Measurements from ENCODE around the gene LRRC17.
"Not testable (repeated sequence)": the region's sequence is repeated elsewhere in the genome, so short reads cannot be mapped to it uniquely, and the experiment has no call there.

LRRC17 gene

DNA sequence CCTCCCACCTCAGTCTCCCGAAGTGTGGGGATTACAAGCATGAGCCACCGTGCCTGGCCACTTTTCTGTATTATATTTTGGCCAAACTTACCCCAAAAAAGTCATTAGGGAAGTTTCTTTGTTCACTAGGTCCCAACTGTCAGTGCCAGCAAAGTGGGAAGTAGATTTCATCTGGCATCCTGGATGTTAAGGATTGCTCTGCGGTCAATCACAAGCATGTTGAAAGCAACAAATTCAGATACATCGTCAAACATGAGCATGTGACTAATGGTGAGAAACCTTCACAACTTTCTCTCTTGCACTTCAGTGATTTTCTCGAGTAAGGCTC, 14.3 kb upstream of the LRRC17 start:
- no peak overlapping the region for H3K27ac ChIP-seq (ENCODE audit: low read depth, low read length)
- H3K4me3 ChIP-seq (ENCODE audit: low read depth, low read length), result no peak overlapping the region
- H3K9ac ChIP-seq (ENCODE audit: low read depth, low read length), result no peak overlapping the region
- H3K9me3 ChIP-seq (ENCODE audit: control insufficient read depth, insufficient read depth, low read length), result no peaks in the 10 kb centered on the region
- H3K36me3 ChIP-seq (ENCODE audit: control insufficient read depth, insufficient read depth, low read length), result no peaks in the 10 kb centered on the region
- H3K27me3 ChIP-seq (ENCODE audit: control insufficient read depth, insufficient read depth, low read length), result no peaks in the 10 kb centered on the region
- peaks cover 5% of the 10 kb centered on the region; the same call in 1 of the 2 replicates for H3K4me1 ChIP-seq (ENCODE audit: control insufficient read depth, insufficient read depth, low read length)

DNA sequence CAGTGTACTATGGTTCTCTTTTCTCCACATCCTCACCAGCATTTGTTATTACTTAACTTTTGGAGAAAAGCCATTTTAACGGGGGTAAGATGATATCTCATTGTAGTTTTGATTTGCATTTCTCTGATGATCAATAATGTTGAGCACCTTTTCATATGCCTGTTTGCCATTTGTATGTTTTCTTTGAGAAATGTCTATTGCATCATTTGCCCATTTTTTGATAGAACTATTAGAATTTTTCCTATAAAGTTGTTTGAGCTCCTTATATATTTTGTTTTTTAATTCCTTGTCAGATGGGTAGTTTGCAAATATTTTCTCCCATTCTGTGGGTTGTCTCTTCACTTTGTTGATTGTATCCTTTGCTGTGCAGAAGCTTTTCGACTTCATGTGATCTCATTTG, 10.7 kb upstream of the LRRC17 start:
- not testable (repeated sequence) for H3K27ac ChIP-seq (ENCODE audit: low read depth, low read length); H3K9me3 ChIP-seq (ENCODE audit: control insufficient read depth, insufficient read depth, low read length); H3K4me3 ChIP-seq (ENCODE audit: low read depth, low read length); H3K4me1 ChIP-seq (ENCODE audit: control insufficient read depth, insufficient read depth, low read length); H3K36me3 ChIP-seq (ENCODE audit: control insufficient read depth, insufficient read depth, low read length); H3K9ac ChIP-seq (ENCODE audit: low read depth, low read length); H3K27me3 ChIP-seq (ENCODE audit: control insufficient read depth, insufficient read depth, low read length)

DNA sequence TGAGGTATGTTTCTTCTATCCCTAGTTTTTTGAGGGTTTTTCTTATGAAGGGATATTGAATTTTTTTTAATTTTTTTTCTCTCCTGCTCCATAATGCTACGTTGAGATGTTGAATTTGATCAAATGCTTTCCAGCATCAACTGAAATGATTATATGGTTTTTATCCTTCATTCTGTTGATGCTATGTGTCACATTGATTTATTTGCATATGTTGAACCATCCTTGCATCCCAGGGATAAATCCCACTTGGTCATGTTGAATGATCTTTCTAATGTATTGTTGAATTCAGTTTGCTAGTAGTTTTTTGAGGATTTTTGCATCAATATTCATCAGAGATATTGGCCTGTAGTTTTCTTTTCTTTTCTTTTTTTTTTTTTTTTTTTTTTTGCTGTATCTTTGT, 9.2 kb upstream of the LRRC17 start:
- not testable (repeated sequence) for H3K27me3 ChIP-seq (ENCODE audit: control insufficient read depth, insufficient read depth, low read length); H3K9me3 ChIP-seq (ENCODE audit: control insufficient read depth, insufficient read depth, low read length); H3K36me3 ChIP-seq (ENCODE audit: control insufficient read depth, insufficient read depth, low read length); H3K27ac ChIP-seq (ENCODE audit: low read depth, low read length); H3K9ac ChIP-seq (ENCODE audit: low read depth, low read length); H3K4me1 ChIP-seq (ENCODE audit: control insufficient read depth, insufficient read depth, low read length); H3K4me3 ChIP-seq (ENCODE audit: low read depth, low read length)

DNA sequence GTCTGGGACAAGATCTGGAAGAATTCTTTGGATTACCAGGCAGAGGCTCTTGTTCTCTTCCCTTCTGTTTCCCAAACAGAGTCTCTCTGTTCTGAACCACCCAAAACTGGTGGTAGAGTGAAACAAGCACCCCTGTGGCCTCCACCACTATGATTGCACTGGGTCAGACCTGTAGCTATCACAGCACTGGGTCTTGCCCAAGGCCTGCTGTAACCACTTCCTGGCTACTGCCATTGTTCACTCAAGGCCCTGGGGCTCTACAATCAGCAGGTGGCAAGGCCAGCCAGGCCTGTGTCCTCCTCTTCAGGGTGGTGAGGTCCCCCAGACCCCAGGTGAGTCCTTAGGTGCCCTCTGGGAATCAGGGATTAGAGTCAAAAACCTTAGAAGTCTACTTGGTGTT, 4.1 kb upstream of the LRRC17 start:
- Histone ChIP-seq H3K36me3 (ENCODE audit: control insufficient read depth, insufficient read depth, low read length) (no peaks in the 10 kb centered on the region), H3K27me3 (ENCODE audit: control insufficient read depth, insufficient read depth, low read length) (no peaks in the 10 kb centered on the region), H3K9me3 (ENCODE audit: control insufficient read depth, insufficient read depth, low read length) (no peaks in the 10 kb centered on the region), H3K4me3 (ENCODE audit: low read depth, low read length) (no peak overlapping the region), H3K27ac (ENCODE audit: low read depth, low read length) (no peak overlapping the region), H3K4me1 (ENCODE audit: control insufficient read depth, insufficient read depth, low read length) (peaks cover 10% of the 10 kb centered on the region), H3K9ac (ENCODE audit: low read depth, low read length) (no peak overlapping the region)

DNA sequence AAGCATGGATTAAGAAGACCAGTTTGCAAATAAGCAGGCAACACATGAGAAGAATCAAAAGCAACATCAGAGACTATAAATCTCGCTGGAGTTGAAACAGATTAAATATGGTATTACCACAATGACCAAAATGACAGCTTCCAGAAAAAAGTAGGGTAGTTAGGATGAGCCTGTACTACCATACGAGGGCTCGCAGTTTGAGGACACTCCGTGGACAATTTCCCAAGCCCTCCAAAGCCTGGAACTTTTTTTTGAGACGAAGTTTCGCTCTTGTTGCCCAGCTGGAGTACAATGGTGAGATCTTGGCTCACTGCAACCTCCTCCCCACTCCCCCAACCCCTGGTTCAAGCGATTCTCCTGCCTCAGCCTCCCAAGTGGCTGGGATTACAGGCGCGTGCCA, 1.0 kb downstream of the LRRC17 start:
- Histone ChIP-seq H3K9me3 (ENCODE audit: control insufficient read depth, insufficient read depth, low read length) (no peaks in the 10 kb centered on the region), H3K27ac (ENCODE audit: low read depth, low read length) (no peak overlapping the region), H3K9ac (ENCODE audit: low read depth, low read length) (no peak overlapping the region), H3K27me3 (ENCODE audit: control insufficient read depth, insufficient read depth, low read length) (no peaks in the 10 kb centered on the region), H3K36me3 (ENCODE audit: control insufficient read depth, insufficient read depth, low read length) (no peaks in the 10 kb centered on the region), H3K4me1 (ENCODE audit: control insufficient read depth, insufficient read depth, low read length) (peaks cover 34% of the 10 kb centered on the region), H3K4me3 (ENCODE audit: low read depth, low read length) (no peak overlapping the region; the same call in 1 of the 2 replicates)

DNA sequence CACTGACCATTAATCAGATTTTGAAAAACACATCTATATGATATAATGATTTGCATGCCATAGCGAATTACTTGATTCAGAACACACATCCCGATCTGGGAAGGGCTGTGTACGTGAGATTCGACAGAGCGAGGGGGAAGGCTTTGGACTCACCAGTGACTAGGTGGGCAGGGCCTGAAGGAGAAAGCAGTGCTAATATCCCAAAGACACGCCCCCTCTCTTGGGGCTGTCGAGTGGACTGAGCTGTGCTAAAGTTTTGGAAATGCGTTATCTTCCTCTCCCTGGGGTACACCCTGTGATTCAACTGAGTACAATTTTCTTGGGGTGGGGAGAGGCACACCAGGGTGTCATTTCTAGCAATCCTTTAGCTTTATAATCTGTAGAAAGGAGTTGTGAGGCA, 1.8 kb downstream of the LRRC17 start:
- H3K4me1 ChIP-seq (ENCODE audit: control insufficient read depth, insufficient read depth, low read length), result peaks cover 38% of the 10 kb centered on the region
- H3K9me3 ChIP-seq (ENCODE audit: control insufficient read depth, insufficient read depth, low read length), result no peaks in the 10 kb centered on the region
- H3K9ac ChIP-seq (ENCODE audit: low read depth, low read length), result no peak overlapping the region
- H3K27ac ChIP-seq (ENCODE audit: low read depth, low read length), result no peak overlapping the region
- H3K27me3 ChIP-seq (ENCODE audit: control insufficient read depth, insufficient read depth, low read length), result no peaks in the 10 kb centered on the region
- H3K4me3 ChIP-seq (ENCODE audit: low read depth, low read length), result no peak overlapping the region
- H3K36me3 ChIP-seq (ENCODE audit: control insufficient read depth, insufficient read depth, low read length), result no peaks in the 10 kb centered on the region

DNA sequence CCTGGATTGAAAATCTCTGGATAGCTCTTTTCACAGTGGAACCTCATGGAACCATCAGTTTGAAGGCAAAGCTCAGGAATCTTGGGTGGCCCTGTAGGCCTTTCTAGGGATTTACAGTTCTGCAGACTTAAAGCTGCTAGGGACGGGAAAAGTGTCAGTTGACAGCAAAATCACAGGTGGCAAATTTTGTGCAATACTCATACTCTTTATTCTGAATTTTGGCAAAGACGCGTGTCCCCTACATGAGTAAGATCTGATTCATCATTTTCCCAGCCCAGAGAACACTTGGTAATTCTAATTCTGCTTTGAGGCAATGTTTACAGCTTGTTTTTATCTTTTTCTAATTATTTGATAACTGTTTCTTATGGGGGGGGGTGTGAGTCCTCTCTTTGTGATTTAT, 3.6 kb downstream of the LRRC17 start:
- H3K27me3 ChIP-seq (ENCODE audit: control insufficient read depth, insufficient read depth, low read length), result no peaks in the 10 kb centered on the region
- no peak overlapping the region for H3K9ac ChIP-seq (ENCODE audit: low read depth, low read length)
- H3K4me3 ChIP-seq (ENCODE audit: low read depth, low read length), result no peak overlapping the region
- H3K36me3 ChIP-seq (ENCODE audit: control insufficient read depth, insufficient read depth, low read length), result no peaks in the 10 kb centered on the region
- no peak overlapping the region for H3K27ac ChIP-seq (ENCODE audit: low read depth, low read length)
- no peaks in the 10 kb centered on the region for H3K9me3 ChIP-seq (ENCODE audit: control insufficient read depth, insufficient read depth, low read length)
- H3K4me1 ChIP-seq (ENCODE audit: control insufficient read depth, insufficient read depth, low read length), result peaks cover 38% of the 10 kb centered on the region

DNA sequence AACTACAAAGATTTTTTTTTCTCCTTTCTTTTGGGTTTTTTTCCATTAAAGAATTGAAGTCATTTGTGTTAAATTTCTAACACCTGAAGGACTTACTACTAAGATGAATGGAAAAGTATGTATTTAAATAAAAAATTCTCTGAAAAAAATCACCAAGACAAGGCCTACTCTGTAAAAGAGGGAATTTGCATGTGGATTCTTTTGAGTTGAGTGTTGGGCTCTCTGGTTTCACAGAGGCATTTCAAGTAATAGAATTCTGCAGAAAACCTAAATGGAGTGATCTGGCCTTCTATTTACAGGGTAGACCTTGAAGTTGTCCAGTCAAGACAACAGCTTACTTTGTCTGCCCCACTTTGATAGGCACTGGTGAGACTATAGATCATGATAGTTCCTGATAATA, 4.1 kb downstream of the LRRC17 start:
- H3K27ac ChIP-seq (ENCODE audit: low read depth, low read length), result peak overlapping the region; percentile 29
- H3K4me3 ChIP-seq (ENCODE audit: low read depth, low read length), result no peak overlapping the region
- no peak overlapping the region for H3K9ac ChIP-seq (ENCODE audit: low read depth, low read length)

DNA sequence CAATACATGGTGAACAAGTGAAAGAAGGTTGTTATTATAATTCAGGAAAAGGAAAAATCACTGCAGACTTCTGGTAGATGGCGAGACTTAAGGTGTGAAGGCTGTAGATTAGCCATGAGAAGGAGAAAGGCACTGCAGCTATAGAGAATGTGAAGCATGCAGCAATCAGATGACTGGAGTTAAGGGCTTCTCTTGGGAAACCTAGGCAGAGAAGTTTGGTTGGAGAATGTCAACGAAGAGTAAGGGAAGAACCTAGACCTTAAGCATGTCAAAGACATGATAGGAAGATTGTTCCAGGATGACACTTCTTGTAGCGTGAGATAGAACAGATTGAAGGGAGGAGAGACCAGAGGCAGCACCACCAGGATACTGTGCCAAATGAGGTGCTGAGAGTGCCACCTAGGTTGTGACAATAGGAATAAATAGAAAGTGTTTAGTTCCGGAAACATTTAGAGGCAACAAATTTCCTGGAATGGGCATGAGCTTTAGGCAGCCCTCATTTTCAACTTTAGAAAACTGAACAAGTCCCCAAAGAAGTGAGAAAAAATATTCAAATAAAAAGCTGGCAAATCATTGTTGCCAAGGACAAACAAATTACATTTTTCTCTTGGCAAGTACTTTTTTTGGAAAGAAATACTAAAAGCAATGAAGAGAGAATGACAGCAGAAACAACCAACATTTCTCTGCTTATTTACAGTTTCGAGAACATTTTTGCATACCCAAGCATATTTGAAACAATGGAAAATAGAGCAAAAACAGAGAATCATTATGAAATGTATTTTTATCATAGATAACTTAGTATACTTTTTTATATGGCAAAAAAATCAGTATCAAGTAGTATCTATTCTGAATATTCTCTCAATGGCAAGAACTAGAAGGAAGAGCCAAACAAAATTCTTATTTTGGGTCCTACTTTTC, 4.9 kb downstream of the LRRC17 start:
- Histone ChIP-seq H3K9me3 (ENCODE audit: control insufficient read depth, insufficient read depth, low read length) (no peaks in the 10 kb centered on the region), H3K9ac (ENCODE audit: low read depth, low read length) (no peak overlapping the region), H3K27ac (ENCODE audit: low read depth, low read length) (no peak overlapping the region), H3K36me3 (ENCODE audit: control insufficient read depth, insufficient read depth, low read length) (no peaks in the 10 kb centered on the region), H3K4me1 (ENCODE audit: control insufficient read depth, insufficient read depth, low read length) (peaks cover 36% of the 10 kb centered on the region), H3K27me3 (ENCODE audit: control insufficient read depth, insufficient read depth, low read length) (no peaks in the 10 kb centered on the region), H3K4me3 (ENCODE audit: low read depth, low read length) (no peak overlapping the region)

More for the DNA sequence above, 4.1 kb downstream of the LRRC17 start:
- peaks cover 38% of the 10 kb centered on the region for H3K4me1 ChIP-seq (ENCODE audit: control insufficient read depth, insufficient read depth, low read length)
- H3K27me3 ChIP-seq (ENCODE audit: control insufficient read depth, insufficient read depth, low read length), result no peaks in the 10 kb centered on the region
- H3K9me3 ChIP-seq (ENCODE audit: control insufficient read depth, insufficient read depth, low read length), result no peaks in the 10 kb centered on the region
- no peaks in the 10 kb centered on the region for H3K36me3 ChIP-seq (ENCODE audit: control insufficient read depth, insufficient read depth, low read length)

DNA sequence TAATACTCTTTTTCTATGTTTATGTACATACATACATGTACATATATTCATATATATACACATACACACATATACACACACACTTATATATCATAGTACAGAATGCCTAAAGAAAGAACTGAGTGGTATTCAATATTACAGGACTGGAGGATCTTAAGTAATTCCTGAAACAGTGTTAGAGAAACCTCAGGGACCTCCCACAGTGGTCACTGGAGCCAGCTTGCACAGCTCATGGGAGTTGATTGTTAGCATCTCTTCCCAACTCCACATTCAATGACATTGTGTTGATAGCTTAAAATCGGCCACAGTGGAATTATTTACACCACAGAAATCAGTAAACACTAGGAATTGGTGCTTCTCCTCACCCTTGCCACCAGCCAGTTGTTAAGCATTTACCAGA, 6.0 kb downstream of the LRRC17 start:
- H3K27me3 ChIP-seq (ENCODE audit: control insufficient read depth, insufficient read depth, low read length), result no peaks in the 10 kb centered on the region
- H3K27ac ChIP-seq (ENCODE audit: low read depth, low read length), result no peak overlapping the region
- H3K9ac ChIP-seq (ENCODE audit: low read depth, low read length), result no peak overlapping the region
- H3K4me1 ChIP-seq (ENCODE audit: control insufficient read depth, insufficient read depth, low read length), result peaks cover 28% of the 10 kb centered on the region
- H3K36me3 ChIP-seq (ENCODE audit: control insufficient read depth, insufficient read depth, low read length), result no peaks in the 10 kb centered on the region
- H3K4me3 ChIP-seq (ENCODE audit: low read depth, low read length), result no peak overlapping the region
- no peaks in the 10 kb centered on the region for H3K9me3 ChIP-seq (ENCODE audit: control insufficient read depth, insufficient read depth, low read length)

DNA sequence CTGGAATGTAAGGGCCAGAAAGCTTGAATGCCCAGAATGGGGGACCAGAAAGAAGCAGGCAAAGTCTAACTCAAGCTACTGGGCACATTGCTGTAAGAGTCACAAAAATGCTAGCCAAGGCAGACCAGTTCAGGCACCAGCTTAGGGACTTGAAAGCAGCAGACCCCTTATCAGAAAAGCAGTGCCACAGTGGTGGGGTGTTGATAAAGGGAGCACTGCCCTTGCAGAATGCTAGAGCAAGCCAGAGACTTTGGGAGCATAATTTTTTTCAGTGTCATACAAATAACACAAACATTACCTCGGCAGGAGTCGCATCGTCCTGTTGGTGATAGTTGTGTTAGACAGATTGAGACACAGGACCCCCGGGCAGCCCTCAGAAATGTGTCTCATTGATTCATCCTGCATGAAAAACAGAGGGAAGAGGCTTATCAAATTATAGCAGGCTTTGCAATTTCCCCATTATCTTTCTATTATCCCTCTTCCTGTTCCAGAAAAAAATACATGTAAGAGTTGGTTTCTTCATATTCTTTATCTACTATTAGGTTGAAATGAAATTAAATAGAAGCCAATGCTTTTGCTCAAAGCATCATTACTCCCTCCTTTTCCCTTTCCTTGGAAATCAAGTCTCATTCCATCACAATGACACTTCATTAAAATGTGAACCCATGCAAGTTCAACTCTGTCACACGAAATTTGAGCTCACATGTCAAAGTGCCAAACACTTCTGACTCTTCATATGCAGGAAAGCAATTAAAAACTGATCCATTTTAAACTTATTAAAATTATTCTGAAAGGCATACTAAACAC, 13.4 kb downstream of the LRRC17 start:
- H3K27ac ChIP-seq (ENCODE audit: low read depth, low read length), result no peak overlapping the region
- H3K9ac ChIP-seq (ENCODE audit: low read depth, low read length), result no peak overlapping the region
- peaks cover 25% of the 10 kb centered on the region for H3K4me1 ChIP-seq (ENCODE audit: control insufficient read depth, insufficient read depth, low read length)
- no peaks in the 10 kb centered on the region for H3K9me3 ChIP-seq (ENCODE audit: control insufficient read depth, insufficient read depth, low read length)
- H3K4me3 ChIP-seq (ENCODE audit: low read depth, low read length), result no peak overlapping the region
- H3K36me3 ChIP-seq (ENCODE audit: control insufficient read depth, insufficient read depth, low read length), result no peaks in the 10 kb centered on the region
- H3K27me3 ChIP-seq (ENCODE audit: control insufficient read depth, insufficient read depth, low read length), result no peaks in the 10 kb centered on the region

Measured in HUES48 (cell line).